Suprapubic skin (tissue), 4 donors: ENCODE measurements around the gene STAB2. TPM values are rescaled to one million over a fixed set of nuclear protein-coding genes. Genes with fewer than 3 reads are reported as not detected.

Source experiments
- DNase-seq, 2 donors: peaks; one replicate each; pipeline ENCODE4 v3.0.0-alpha.2; 2019; ENCODE audit warnings: low spot score in 2 of 2
- H3K27ac ChIP-seq: fragments of 200-600 bp; sonication (generic); one replicate; pipeline ENCODE4 v1.5.1; 2019
- H3K27me3 ChIP-seq: fragments of 200-600 bp; sonication (generic); one replicate; pipeline ENCODE4 v1.5.1; 2019
- H3K36me3 ChIP-seq: fragments of 200-600 bp; sonication (generic); one replicate; pipeline ENCODE4 v1.5.1; 2019
- H3K4me1 ChIP-seq: fragments of 200-600 bp; sonication (generic); one replicate; pipeline ENCODE4 v1.5.1; 2019
- H3K4me3 ChIP-seq: fragments of 200-600 bp; sonication (generic); one replicate; pipeline ENCODE4 v1.5.1; 2019; ENCODE audit warnings: mild to moderate bottlenecking
- H3K9me3 ChIP-seq: fragments of 200-600 bp; sonication (generic); one replicate; pipeline ENCODE4 v1.5.1; 2019
- CTCF ChIP-seq, 2 donors: fragments of 200-600 bp in 1 of 2; fragments of 450-650 bp in 1 of 2; sonication (generic) in 1 of 2; IDR thresholded peaks; one replicate each; pipeline ENCODE4 v1.5.1; 2016 to 2019; ENCODE audit warnings: antibody characterized with exemption in 2 of 2, mild to moderate bottlenecking in 1 of 2, moderate library complexity in 1 of 2
- EP300 ChIP-seq: sonication (generic); formaldehyde crosslinking; IDR thresholded peaks from one replicate; pipeline ENCODE4 v1.6.1; 2017; ENCODE audit warnings: antibody characterized with exemption
- POLR2A ChIP-seq, 2 donors: fragments of 450-650 bp; IDR thresholded peaks; one replicate each; pipeline ENCODE4 v1.6.1; 2017; ENCODE audit warnings: antibody characterized with exemption in 2 of 2, mild to moderate bottlenecking in 2 of 2, moderate library complexity in 2 of 2
- POLR2AphosphoS5 ChIP-seq, 3 donors: sonication (generic); formaldehyde crosslinking; IDR thresholded peaks; one replicate each; pipeline ENCODE4 v1.6.1; 2017; ENCODE audit warnings: antibody characterized with exemption in 3 of 3
- WGBS: methylation state at CpG from one replicate; pipeline ENCODE4 v1.1.5; 2018; 5-methylcytosine and 5-hydroxymethylcytosine counted together
- total RNA-seq, 4 donors: library from RNA; depleted of rRNA; stranded (reverse); fragments of >200 nt; gene quantifications; one replicate each; pipeline ENCODE4 v1.1.0, GENCODE V29; 2016

STAB2 gene
- total RNA-seq, 4 donors from 2014 or later = 0.34 TPM; not detected in 3

- Histone ChIP-seq H3K27ac (no peak overlapping the region), H3K9me3 (no peaks in the 10 kb centered on the region), H3K27me3 (no peaks in the 10 kb centered on the region), H3K36me3 (peaks cover 5% of the 10 kb centered on the region), H3K4me3 (no peak overlapping the region), H3K4me1 (no peaks in the 10 kb centered on the region)
- no peak for TF ChIP-seq EP300
- TF ChIP-seq POLR2A (IDR thresholded peaks at IDR 0.05) = no peak
- no peak for TF ChIP-seq POLR2AphosphoS5 (IDR thresholded peaks at IDR 0.05)
- TF ChIP-seq CTCF (IDR thresholded peaks at IDR 0.05) = no peak
- no peak for DNase-seq
- 85% methylated on average over 6 of the region's 6 CpGs for WGBS
These were observed 224.7 kb downstream of the STAB2 start for GRCh38 chr12:103811791-103812190.

GRCh38 chr12:103812789-103813188 is 225.7 kb downstream of the STAB2 start:
- Histone ChIP-seq H3K27me3 (no peaks in the 10 kb centered on the region), H3K4me1 (no peaks in the 10 kb centered on the region), H3K36me3 (peaks cover 5% of the 10 kb centered on the region), H3K9me3 (no peaks in the 10 kb centered on the region), H3K4me3 (no peak overlapping the region), H3K27ac (no peak overlapping the region)
- DNase-seq = no peak
- 100% methylated on average over 1 of the region's 1 CpG for WGBS
- TF ChIP-seq CTCF (IDR thresholded peaks at IDR 0.05) (no peak), EP300 (no peak), POLR2AphosphoS5 (IDR thresholded peaks at IDR 0.05) (no peak), POLR2A (IDR thresholded peaks at IDR 0.05) (no peak)

GRCh38 chr12:103813426-103813825 is 226.4 kb downstream of the STAB2 start:
- TF ChIP-seq POLR2A (IDR thresholded peaks at IDR 0.05) = no peak
- no peak for TF ChIP-seq EP300
- TF ChIP-seq CTCF (IDR thresholded peaks at IDR 0.05) = no peak
- TF ChIP-seq POLR2AphosphoS5 (IDR thresholded peaks at IDR 0.05) = no peak
- no peak for DNase-seq
- 94% methylated on average over 3 of the region's 3 CpGs for WGBS
- Histone ChIP-seq H3K27me3 (no peaks in the 10 kb centered on the region), H3K27ac (no peak overlapping the region), H3K9me3 (no peaks in the 10 kb centered on the region), H3K4me3 (no peak overlapping the region), H3K36me3 (peaks cover 5% of the 10 kb centered on the region), H3K4me1 (no peaks in the 10 kb centered on the region)

DNA sequence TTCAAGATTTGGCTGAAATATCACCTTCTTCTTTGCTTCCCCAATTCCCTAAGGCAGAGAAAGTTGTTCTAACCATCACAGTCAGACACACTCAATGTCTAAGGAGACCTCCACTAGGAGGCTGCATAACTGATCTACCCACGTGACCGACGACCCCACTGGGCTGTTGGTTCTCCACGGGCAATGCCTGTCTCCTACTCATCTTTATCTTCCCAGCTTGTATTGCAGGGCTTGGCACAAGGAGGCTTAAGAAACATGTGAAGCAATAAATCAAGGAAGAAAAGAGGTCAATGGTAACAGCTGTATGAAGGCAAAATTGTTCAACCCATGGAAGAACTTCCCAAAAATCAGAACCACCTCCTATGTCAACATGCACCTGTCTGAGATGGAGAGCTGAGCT is 226.9 kb downstream of the STAB2 start:
- 40% methylated on average over 4 of the region's 4 CpGs for WGBS
- H3K27me3 ChIP-seq = no peaks in the 10 kb centered on the region
- H3K4me3 ChIP-seq = no peak overlapping the region

DNA sequence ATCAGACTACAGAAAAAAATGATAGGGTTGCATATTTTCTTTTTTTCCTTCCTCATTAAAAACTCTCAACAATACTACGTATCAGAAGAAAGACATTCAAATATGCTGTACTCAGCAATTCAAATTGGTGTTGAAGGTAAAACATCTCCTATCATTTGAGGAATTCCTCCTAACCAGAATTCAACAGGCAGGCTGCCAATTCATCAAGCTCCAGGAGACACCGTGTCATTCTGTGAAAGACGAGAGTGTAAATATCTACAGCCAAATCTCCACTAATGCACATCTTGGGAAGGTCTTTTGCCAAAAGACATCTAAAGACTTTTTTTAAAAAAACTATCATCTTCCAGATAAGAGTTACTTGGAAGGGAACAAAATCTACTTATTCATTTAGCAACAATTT is 227.4 kb downstream of the STAB2 start:
- Histone ChIP-seq H3K27ac (no peak overlapping the region), H3K36me3 (peaks cover 5% of the 10 kb centered on the region), H3K4me3 (no peak overlapping the region), H3K27me3 (no peaks in the 10 kb centered on the region), H3K4me1 (no peaks in the 10 kb centered on the region), H3K9me3 (no peaks in the 10 kb centered on the region)
- DNase-seq = no peak
- 50% methylated on average over 3 of the region's 3 CpGs for WGBS
- no peak for TF ChIP-seq CTCF (IDR thresholded peaks at IDR 0.05)
- TF ChIP-seq EP300 = no peak
- no peak for TF ChIP-seq POLR2A (IDR thresholded peaks at IDR 0.05)
- TF ChIP-seq POLR2AphosphoS5 (IDR thresholded peaks at IDR 0.05) = no peak

More for the DNA sequence above, 226.9 kb downstream of the STAB2 start:
- Histone ChIP-seq H3K4me1 (no peaks in the 10 kb centered on the region), H3K36me3 (peaks cover 5% of the 10 kb centered on the region), H3K9me3 (no peaks in the 10 kb centered on the region), H3K27ac (no peak overlapping the region)
- TF ChIP-seq EP300 (no peak), POLR2A (IDR thresholded peaks at IDR 0.05) (no peak), POLR2AphosphoS5 (IDR thresholded peaks at IDR 0.05) (no peak), CTCF (IDR thresholded peaks at IDR 0.05) (no peak)
- no peak for DNase-seq

Other genes with a start within 250 kb of the STAB2 start
- not detected for gene C12orf42, start 91.3 kb upstream of the STAB2 start, total RNA-seq